HG03280 (cell line): Measurements from ENCODE around the gene PTPRR.
"Not testable (repeated sequence)": the region's sequence is repeated elsewhere in the genome, so short reads cannot be mapped to it uniquely, and the experiment has no call there.

Source experiments
- ATAC-seq: cut with Tn5 transposase; IDR thresholded peaks from one replicate; pipeline ENCODE4 v1.9.1; 2021; ENCODE audit warnings: mild to moderate bottlenecking, moderate library complexity; ENCODE audit not compliant: unreplicated experiment

PTPRR gene

GRCh38 chr12:70842136-70842535 is 78.4 kb downstream of the PTPRR start:
- no peak for ATAC-seq

GRCh38 chr12:70840656-70841350 is 79.7 kb downstream of the PTPRR start:
- no peak for ATAC-seq

GRCh38 chr12:70839544-70839943 is 81.0 kb downstream of the PTPRR start:
- ATAC-seq: no peak

DNA sequence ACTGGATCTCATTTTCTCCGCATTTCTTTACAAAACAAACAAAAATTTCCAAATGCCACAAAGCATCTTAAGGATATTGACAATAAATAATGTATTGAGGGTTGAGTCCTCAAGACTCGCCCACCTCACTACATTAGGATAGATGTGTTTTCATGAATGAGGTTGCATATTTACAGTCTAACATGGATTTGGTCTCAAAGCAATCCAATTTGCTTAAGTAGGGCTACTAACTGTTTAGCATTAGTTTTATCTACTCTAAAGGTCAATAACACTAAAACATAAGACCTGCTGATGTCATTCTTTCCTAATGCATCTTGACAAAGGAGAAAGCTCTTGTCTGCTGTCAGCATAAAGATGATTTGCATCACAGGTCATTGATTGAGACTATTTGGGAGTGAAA is 82.4 kb downstream of the PTPRR start:
- ATAC-seq: no peak

- ATAC-seq: no peak
Observed at GRCh38 chr12:70837026-70837425, 83.5 kb downstream of the PTPRR start.

GRCh38 chr12:70835948-70836347 is 84.6 kb downstream of the PTPRR start:
- ATAC-seq: no peak

- ATAC-seq: no peak
Observed at GRCh38 chr12:70831543-70831942, 89.0 kb downstream of the PTPRR start.

DNA sequence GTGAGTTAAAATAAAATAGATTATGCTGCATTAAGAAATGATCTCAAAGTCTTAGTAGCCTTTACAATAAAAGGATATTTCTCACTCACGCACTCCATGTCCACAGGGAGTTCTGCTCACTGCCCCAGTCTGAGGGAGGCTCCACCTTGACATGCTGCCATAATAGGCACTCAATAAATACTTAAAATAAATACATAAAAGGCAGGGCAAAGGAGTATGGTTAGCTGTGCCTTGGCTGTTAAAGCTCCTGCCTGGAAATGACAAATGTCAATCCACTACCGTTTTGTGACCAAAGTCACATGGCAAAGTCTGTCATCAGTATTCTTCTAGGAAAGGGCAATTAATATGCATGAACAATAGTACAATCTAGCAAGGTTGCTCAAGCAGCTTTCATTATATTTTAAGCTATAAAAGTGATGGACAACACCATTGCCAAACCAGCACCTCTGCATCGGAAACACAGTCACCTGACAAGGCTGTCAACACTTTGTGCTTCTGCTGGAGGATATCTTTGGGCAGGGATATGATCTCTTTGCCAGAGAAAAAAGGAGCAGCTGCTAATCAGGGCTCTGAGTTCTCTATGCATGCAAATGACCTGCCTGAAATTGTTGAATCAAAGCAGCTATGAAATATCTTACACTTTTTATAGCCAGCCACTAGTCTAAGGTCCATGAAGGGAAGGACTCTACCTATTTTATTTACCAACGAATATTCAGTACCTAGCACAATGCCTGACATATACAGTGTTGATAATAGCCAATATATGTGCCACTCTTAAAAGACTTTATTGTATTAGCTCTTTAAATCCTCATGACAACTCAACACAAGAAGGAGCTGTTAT is 90.1 kb downstream of the PTPRR start:
- no peak for ATAC-seq

DNA sequence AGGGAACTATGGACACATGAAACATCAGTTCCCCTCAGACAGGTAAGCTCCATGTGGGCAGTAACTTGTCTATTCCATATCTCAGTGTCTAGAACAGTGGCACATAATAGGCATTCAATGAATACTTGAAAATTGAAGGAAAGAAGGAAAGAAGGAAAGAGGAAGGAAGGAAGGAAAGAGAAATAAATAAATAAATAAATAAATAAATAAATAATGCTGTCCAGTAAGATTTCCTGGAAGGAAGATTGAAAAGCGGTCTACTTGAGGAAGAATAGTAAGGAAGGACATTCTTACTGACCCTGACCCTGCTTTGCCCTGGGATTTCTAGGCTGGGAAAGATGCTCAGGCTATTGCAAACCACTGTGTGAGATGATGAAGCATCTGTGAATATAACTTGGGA is 91.5 kb downstream of the PTPRR start:
- ATAC-seq: no peak

GRCh38 chr12:70828351-70828750 is 92.2 kb downstream of the PTPRR start:
- ATAC-seq: no peak

DNA sequence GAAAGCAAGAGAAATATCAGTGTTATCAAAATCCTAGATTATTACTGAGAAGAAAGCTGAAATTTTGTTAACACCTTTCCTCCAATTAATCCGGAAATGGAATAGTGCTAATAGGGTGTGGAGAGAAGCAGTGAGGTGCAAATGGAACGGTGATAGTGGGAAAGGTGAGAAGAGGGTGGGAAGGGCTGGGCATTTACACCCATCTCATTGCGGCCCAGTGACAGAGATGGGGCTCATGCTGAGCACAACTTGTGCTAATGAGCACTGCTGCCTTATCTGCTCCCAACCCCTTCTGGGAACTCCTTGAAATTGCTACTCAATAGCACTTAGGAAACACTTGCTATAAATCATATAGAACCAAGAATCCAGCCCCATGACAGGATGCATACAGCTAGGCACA is 94.4 kb downstream of the PTPRR start:
- no peak for ATAC-seq

- no peak for ATAC-seq
Observed at GRCh38 chr12:70824511-70824910, 96.0 kb downstream of the PTPRR start.

DNA sequence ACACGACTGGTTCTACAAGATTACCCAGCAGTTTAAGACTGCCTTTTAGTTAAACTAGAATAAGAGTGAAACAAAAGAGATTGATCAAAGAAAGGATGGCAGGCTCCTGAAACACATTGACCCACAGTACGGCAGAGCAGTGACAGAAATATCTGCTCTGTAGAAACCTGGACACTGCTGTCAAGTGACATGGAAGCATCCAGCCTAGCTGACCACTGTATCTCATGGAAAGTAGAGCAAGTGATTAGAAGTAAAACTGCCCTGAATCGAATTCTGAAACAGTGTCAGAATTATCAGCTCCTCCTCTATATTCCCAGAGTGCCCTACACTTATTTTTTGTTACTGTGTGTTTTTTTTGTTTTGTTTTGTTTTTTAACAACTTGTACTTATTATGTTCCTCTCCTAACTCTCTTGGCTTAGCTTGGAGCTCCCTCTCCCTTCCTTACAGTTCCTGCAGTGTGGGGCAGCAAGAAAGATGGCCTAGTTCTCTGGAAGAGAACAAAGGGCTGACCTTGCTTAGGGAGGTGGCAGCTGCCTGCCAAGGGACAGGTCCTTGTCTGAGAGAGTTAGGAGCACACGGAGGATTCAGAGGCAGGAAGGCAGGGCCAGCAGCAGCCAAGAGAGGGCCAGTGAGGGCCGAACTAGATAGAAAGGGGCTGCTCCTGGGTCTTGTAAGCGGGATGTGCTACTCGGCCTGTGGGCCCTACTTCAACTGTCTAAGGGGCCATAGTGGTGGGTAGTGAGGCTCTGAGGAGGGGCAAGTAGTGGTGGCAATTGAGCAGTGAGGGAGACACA is 97.2 kb downstream of the PTPRR start:
- ATAC-seq: no peak

- ATAC-seq: no peak
Observed at GRCh38 chr12:70822412-70822811, 98.1 kb downstream of the PTPRR start.

GRCh38 chr12:70815971-70816391 is 104.6 kb downstream of the PTPRR start:
- no peak for ATAC-seq

- ATAC-seq: no peak
Observed at GRCh38 chr12:70815056-70815455, 105.5 kb downstream of the PTPRR start.

DNA sequence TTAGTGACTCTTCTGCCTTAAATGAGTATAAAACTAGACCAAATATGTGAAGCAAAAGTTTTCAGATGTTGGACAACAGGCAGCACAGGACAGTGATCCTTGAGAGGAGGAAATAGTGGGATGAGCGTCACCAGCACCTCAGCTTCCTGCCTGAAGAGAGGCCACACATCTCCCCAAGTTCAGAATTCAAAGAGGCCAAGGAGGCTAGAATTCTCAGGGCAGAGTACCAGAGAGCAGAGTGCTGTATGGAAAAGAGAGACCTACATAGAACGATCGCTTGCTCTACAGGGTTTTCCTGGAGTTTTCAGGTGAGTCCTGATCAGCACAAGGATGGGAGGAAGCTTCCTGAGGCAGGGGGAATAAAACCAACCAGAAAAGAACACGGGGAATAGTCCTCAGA is 107.0 kb downstream of the PTPRR start:
- ATAC-seq: no peak

DNA sequence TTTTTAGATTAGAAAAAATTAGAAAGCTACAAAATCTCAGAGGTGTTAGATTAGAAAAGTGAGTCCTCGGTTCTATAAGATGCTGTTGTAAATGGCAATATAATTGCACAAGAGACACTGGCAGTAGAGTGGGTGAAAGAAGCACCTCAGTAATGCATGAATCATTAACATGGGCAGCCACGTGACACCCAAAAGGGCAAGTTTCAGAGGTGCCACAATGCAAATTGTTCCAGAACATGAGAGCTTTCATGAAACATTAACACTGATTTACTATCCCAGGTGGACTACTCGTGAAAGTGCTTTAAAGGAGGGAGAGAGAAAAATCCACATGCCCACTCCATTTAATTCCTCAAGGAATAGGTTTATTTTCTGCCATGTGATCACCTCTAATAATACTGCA is 108.4 kb downstream of the PTPRR start:
- no peak for ATAC-seq

GRCh38 chr12:70809887-70810286 is 110.7 kb downstream of the PTPRR start:
- no peak for ATAC-seq

GRCh38 chr12:70807993-70808392 is 112.5 kb downstream of the PTPRR start:
- not testable (repeated sequence) for ATAC-seq

GRCh38 chr12:70806827-70807226 is 113.7 kb downstream of the PTPRR start:
- ATAC-seq: no peak

DNA sequence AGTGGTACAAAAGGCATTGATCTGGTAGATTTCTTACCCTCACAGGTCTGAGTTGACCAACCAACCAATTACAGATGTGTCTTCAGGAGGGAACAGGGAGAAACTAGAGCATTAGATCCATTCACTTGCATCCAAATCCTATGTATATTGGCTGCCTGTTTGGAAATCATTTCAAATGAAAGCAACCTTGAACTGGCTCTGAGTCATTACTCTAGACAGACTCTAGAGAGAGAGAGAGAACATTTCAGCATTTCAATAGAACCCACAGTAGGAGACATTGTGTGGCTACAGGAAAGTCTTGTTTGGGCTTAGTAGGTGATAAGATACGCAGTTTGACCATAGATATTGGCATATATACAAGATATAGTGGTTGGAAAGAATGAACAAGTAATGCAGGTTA is 114.5 kb downstream of the PTPRR start:
- no peak for ATAC-seq
